ENCODE data around the gene CNEP1R1. TPM values are rescaled to one million over a fixed set of nuclear protein-coding genes. Genes with fewer than 3 reads are reported as not detected.

Gene CNEP1R1
- total RNA-seq, 1 experiment from 2014 or later: 5.4 TPM

- DNase-seq (ENCODE audit: low spot score): no peak
These were observed 40.2 kb downstream of the CNEP1R1 start for GRCh38 chr16:50065241-50065623.

- peak; percentile 91 for DNase-seq (ENCODE audit: low spot score)
These were observed 40.8 kb downstream of the CNEP1R1 start, which contains the start of gene HEATR3 for GRCh38 chr16:50065624-50066481. HEATR3 (plus strand) TSS chr16:50065970; CDS start chr16:50066132, 162 bp downstream.

GRCh38 chr16:50066482-50067289 lies 41.7 kb downstream of the CNEP1R1 start:
- DNase-seq (ENCODE audit: low spot score): no peak

GRCh38 chr16:50067290-50067853 lies 42.3 kb downstream of the CNEP1R1 start:
- peak; percentile 37 for DNase-seq (ENCODE audit: low spot score)

- DNase-seq (ENCODE audit: low spot score): no peak
These were observed 43.5 kb downstream of the CNEP1R1 start for GRCh38 chr16:50068550-50068949.

- no peak for DNase-seq (ENCODE audit: low spot score)
These were observed 44.0 kb downstream of the CNEP1R1 start for GRCh38 chr16:50069060-50069459.

- no peak for DNase-seq (ENCODE audit: low spot score)
These were observed 46.1 kb downstream of the CNEP1R1 start for GRCh38 chr16:50071075-50071671.

- no peak for DNase-seq (ENCODE audit: low spot score)
These were observed 47.7 kb downstream of the CNEP1R1 start for GRCh38 chr16:50072730-50073129.

- no peak for DNase-seq (ENCODE audit: low spot score)
These were observed 54.5 kb downstream of the CNEP1R1 start for GRCh38 chr16:50079397-50080140.

GRCh38 chr16:50081428-50082018 lies 56.5 kb downstream of the CNEP1R1 start:
- no peak for DNase-seq (ENCODE audit: low spot score)

- no peak for DNase-seq (ENCODE audit: low spot score)
These were observed 59.0 kb downstream of the CNEP1R1 start for GRCh38 chr16:50083996-50084395.

GRCh38 chr16:50086176-50086575 lies 61.2 kb downstream of the CNEP1R1 start:
- no peak for DNase-seq (ENCODE audit: low spot score)

Small RNA genes within 50 kb of the gene (small RNA-seq; reads per million reads assigned to genes)
- gene RF00017: not detected

Other genes starting within 250 kb of the CNEP1R1 start
- not detected in 2 replicates for gene ZNF423, start 169.1 kb upstream of the CNEP1R1 start, total RNA-seq (2014; rRNA removed; shearing (Covaris generic))
- 17.1 and 36.0 TPM in 2 replicates for gene HEATR3, start 40.7 kb downstream of the CNEP1R1 start, total RNA-seq (2014; rRNA removed; shearing (Covaris generic))
- 4.7 and 5.3 TPM in 2 replicates for gene TENT4B, start 128.1 kb downstream of the CNEP1R1 start, total RNA-seq (2014; rRNA removed; shearing (Covaris generic))
- 1.0 and 1.1 TPM in 2 replicates for gene ADCY7, start 241.3 kb downstream of the CNEP1R1 start, total RNA-seq (2014; rRNA removed; shearing (Covaris generic))

All from HT-29 (cell line).